Esophagus mucosa (tissue), 1 donor: ENCODE measurements around the gene MINDY3. TPM values are rescaled to one million over a fixed set of nuclear protein-coding genes. Genes with fewer than 3 reads are reported as not detected.

Source experiments
- ATAC-seq: fragments of 200-7000 bp; cut with Tn5 transposase; one replicate; pipeline ENCODE4 v1.9.1; 2020
- total RNA-seq: library from RNA; stranded (reverse); gene quantifications from one replicate; pipeline ENCODE4 v1.2.4, GENCODE V29; 2023
- donor health status: DM: yes; HTN: yes; CAD: no.

The MINDY3 gene
- total RNA-seq, 1 donor from 2014 or later, result 15.3 TPM

- no peak for ATAC-seq
Measured at GRCh38 chr10:15730341-15730740, 130.0 kb downstream of the MINDY3 start.

DNA sequence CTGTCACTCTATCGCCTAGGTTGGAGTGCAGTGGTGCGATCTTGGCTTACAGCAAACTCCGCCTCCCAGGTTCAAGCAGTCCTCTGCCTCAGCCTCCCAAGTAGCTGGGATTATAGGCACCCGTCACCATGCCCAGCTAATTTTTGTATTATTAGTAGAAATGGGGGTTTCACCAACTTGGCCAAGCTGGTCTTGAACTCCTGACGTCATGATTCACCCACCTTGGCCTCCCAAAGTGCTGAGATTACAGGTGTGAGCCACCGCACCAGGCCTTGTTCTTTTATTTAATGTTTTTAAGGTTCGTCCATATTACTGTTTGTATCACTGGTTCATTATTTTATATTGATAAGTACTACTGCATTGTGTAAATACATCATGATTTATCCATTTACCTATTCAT is 130.4 kb downstream of the MINDY3 start:
- no peak for ATAC-seq

Other genes starting within 250 kb of the MINDY3 start
- gene ITGA8, start 140.6 kb downstream of the MINDY3 start, total RNA-seq, result 2.1 TPM